NCI-H2171 (cell line): ENCODE data around the gene ZG16.

ENCODE experiments used
- DNase-seq: peaks from one replicate; lab custom pipeline; 2025; lab: John Stamatoyannopoulos, UW

ZG16 gene

GRCh38 chr16:29825145-29826044, 47.3 kb downstream of the ZG16 start:
- DNase-seq = peak; percentile 78

- DNase-seq = no peak
These were observed 48.3 kb downstream of the ZG16 start for GRCh38 chr16:29826342-29826695.

GRCh38 chr16:29830774-29831173, 52.7 kb downstream of the ZG16 start:
- DNase-seq = no peak

- DNase-seq = no peak
These were observed 53.4 kb downstream of the ZG16 start for GRCh38 chr16:29831490-29831889.
